Measurements from ENCODE around the gene ZNF407.

- no peak for TF ChIP-seq CTCF (conservative IDR thresholded peaks at IDR 0.05 in 1 of 2, IDR thresholded peaks at IDR 0.05 in 1 of 2; ENCODE audit: extremely low read depth in 1 of 2, insufficient read depth in 1 of 2, low read depth in 1 of 2, low read length in 2 of 2)
- no peak for TF ChIP-seq EZH2 (IDR thresholded peaks at IDR 0.05; ENCODE audit: borderline replicate concordance, low read length)
Measured at GRCh38 chr18:74563999-74564398, 33.7 kb upstream of the ZNF407 start.
